HG03457 (cell line): ENCODE measurements around the gene TMEM184C.
A peak's percentile ranks its signal among the peaks of the same experiment; 100 is the strongest.

ENCODE experiments used
- ATAC-seq: cut with Tn5 transposase; IDR thresholded peaks from one replicate; pipeline ENCODE4 v1.9.1; 2021; ENCODE audit warnings: moderate number of reproducible peaks; ENCODE audit not compliant: unreplicated experiment

TMEM184C gene

GRCh38 chr4:147599206-147599605, 18.0 kb upstream of the TMEM184C start:
- no peak for ATAC-seq

GRCh38 chr4:147599769-147600168, 17.4 kb upstream of the TMEM184C start:
- no peak for ATAC-seq

- ATAC-seq: no peak
These were observed 11.7 kb upstream of the TMEM184C start for GRCh38 chr4:147605499-147605898.

- ATAC-seq: no peak
These were observed 9.7 kb upstream of the TMEM184C start for GRCh38 chr4:147607471-147607870.

GRCh38 chr4:147610686-147611085, 6.5 kb upstream of the TMEM184C start:
- no peak for ATAC-seq

- no peak for ATAC-seq
These were observed 386 bp upstream of the TMEM184C start for GRCh38 chr4:147616849-147617172.

- peak; percentile 2 for ATAC-seq
These were observed 869 bp downstream of the TMEM184C start for GRCh38 chr4:147617841-147618691.

GRCh38 chr4:147620315-147620714, 3.1 kb downstream of the TMEM184C start:
- no peak for ATAC-seq

GRCh38 chr4:147625733-147626132, 8.5 kb downstream of the TMEM184C start:
- ATAC-seq: no peak

- no peak for ATAC-seq
These were observed 9.7 kb downstream of the TMEM184C start for GRCh38 chr4:147626903-147627302.

- no peak for ATAC-seq
These were observed 11.2 kb downstream of the TMEM184C start for GRCh38 chr4:147628415-147628814.

GRCh38 chr4:147629783-147630730, 12.9 kb downstream of the TMEM184C start:
- no peak for ATAC-seq

- ATAC-seq: no peak
These were observed 15.9 kb downstream of the TMEM184C start for GRCh38 chr4:147633113-147633512.

- ATAC-seq: no peak
These were observed 16.4 kb downstream of the TMEM184C start for GRCh38 chr4:147633643-147634042.

- ATAC-seq: no peak
These were observed 18.2 kb downstream of the TMEM184C start for GRCh38 chr4:147635348-147635747.

GRCh38 chr4:147638365-147638764, 21.2 kb downstream of the TMEM184C start:
- no peak for ATAC-seq

- no peak for ATAC-seq
These were observed 21.7 kb downstream of the TMEM184C start for GRCh38 chr4:147638942-147639341.

GRCh38 chr4:147639388-147639787, 22.2 kb downstream of the TMEM184C start:
- ATAC-seq: no peak

- ATAC-seq: no peak
These were observed 23.1 kb downstream of the TMEM184C start for GRCh38 chr4:147640331-147640730.

GRCh38 chr4:147643616-147644015, 26.4 kb downstream of the TMEM184C start:
- no peak for ATAC-seq

- ATAC-seq: no peak
These were observed 27.3 kb downstream of the TMEM184C start for GRCh38 chr4:147644471-147644870.

GRCh38 chr4:147645099-147645498, 27.9 kb downstream of the TMEM184C start:
- ATAC-seq: no peak
